GM12864 (cell line): ENCODE data around the gene CCDC182.

ENCODE experiments used
- DNase-seq: peaks from one replicate; pipeline ENCODE4 v3.0.0-alpha.2; 2011; ENCODE audit warnings: low read depth
- H3K4me3 ChIP-seq: 2 replicates; pipeline ENCODE4 v1.5.1; 2011; ENCODE audit warnings: mild to moderate bottlenecking, low read depth, low read length, control low read depth
- CTCF ChIP-seq: IDR thresholded peaks from 2 replicates; pipeline ENCODE4 v1.5.1; 2011; ENCODE audit warnings: low read depth, mild to moderate bottlenecking, moderate library complexity, low read length, control low read depth, inconsistent platforms; ENCODE audit errors: missing control alignments

The CCDC182 gene

GRCh38 chr17:57761887-57762286, 16.8 kb upstream of the CCDC182 start:
- TF ChIP-seq CTCF: no peak
- H3K4me3 ChIP-seq: no peak overlapping the region
- no peak for DNase-seq

DNA sequence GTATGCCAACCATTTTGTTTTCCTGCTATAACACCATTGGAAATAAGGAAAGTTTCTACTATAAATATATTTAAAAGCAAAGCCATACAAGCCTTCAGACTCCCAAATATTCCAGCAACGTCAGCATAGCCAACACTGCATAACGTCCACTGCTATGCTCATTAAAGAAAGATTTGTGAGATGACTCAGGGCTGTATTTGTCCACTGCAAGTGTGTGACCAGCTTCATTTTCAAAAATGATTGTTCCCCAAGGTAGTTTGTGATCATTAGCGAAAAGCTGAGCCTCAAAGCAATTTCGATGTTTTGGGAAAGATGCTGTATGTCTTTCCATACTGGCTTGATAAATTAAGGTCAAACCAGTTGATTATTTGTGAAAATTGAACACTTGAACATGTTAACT, 14.9 kb upstream of the CCDC182 start:
- H3K4me3 ChIP-seq: no peak overlapping the region
- DNase-seq: no peak
- TF ChIP-seq CTCF: no peak

- no peak overlapping the region for H3K4me3 ChIP-seq
- no peak for DNase-seq
- no peak for TF ChIP-seq CTCF
Measured at GRCh38 chr17:57758654-57759053, 13.6 kb upstream of the CCDC182 start.

DNA sequence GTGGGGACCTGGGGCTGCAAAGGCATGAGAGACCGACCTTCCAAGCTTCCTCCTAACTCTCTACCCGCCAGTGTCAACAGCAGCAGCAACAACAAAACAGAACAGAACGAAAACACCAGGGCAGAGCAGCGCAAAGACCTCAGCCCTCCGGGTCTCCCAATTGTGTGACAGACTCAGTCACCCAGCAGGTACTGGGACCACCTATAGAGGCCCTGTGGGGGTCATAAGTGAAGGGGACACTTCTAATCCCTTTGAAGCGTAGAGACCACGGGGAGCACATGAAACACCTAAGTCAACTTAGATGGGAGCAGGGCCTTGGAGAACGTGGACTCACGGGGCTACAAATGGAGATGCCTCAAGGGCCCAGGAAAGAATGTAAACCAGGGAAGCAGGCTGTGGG, 12.6 kb upstream of the CCDC182 start:
- H3K4me3 ChIP-seq: no peak overlapping the region
- TF ChIP-seq CTCF: no peak
- DNase-seq: no peak

DNA sequence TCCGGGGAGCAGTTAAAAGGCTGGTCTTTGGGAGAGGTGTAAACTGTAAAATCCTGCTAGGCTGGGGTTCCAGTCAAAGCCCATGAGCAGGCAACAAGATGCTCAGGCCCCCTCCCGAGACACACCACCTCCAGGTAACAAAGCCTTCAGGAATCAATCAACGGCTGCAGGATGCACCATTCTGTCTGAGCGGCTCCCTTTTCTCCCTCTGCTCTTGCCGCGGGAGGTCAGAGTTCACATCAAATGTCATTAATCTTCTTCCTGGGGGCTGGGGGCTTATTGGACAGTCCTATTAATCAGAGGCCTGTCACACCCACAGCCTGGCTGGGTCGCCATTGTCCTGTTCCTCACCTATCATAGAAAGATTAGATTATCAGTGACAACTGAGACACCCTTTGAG, 11.9 kb upstream of the CCDC182 start:
- DNase-seq: no peak
- TF ChIP-seq CTCF: no peak
- no peak overlapping the region for H3K4me3 ChIP-seq

- TF ChIP-seq CTCF: no peak
- no peak for DNase-seq
- H3K4me3 ChIP-seq: no peak overlapping the region
Measured at GRCh38 chr17:57755480-57756070, 10.5 kb upstream of the CCDC182 start.
